GM13976 (cell line): ENCODE data around the gene KRT86.

Experiments
- DNase-seq: peaks from one replicate; pipeline ENCODE4 v3.0.0; 2012; ENCODE audit warnings: low spot score
- in situ Hi-C: fragments of 300-500 bp; cut with MboI; formaldehyde crosslinking; loops from one replicate; pipeline ENCODE4 v1.12.0; 2022; ENCODE audit warnings: low sequenced_read_pairs, mixed read lengths, inconsistent platforms; ENCODE audit not compliant: unreplicated experiment
- TF ChIP-seq, protein P1 (sequence below): IDR thresholded peaks from 2 replicates; pipeline ENCODE4 v1.5.1; 2012; ENCODE audit warnings: borderline replicate concordance, mild to moderate bottlenecking; ENCODE audit not compliant: insufficient read depth; ENCODE audit errors: extremely low read depth, missing control alignments, control extremely low read depth

KRT86 gene

DNA sequence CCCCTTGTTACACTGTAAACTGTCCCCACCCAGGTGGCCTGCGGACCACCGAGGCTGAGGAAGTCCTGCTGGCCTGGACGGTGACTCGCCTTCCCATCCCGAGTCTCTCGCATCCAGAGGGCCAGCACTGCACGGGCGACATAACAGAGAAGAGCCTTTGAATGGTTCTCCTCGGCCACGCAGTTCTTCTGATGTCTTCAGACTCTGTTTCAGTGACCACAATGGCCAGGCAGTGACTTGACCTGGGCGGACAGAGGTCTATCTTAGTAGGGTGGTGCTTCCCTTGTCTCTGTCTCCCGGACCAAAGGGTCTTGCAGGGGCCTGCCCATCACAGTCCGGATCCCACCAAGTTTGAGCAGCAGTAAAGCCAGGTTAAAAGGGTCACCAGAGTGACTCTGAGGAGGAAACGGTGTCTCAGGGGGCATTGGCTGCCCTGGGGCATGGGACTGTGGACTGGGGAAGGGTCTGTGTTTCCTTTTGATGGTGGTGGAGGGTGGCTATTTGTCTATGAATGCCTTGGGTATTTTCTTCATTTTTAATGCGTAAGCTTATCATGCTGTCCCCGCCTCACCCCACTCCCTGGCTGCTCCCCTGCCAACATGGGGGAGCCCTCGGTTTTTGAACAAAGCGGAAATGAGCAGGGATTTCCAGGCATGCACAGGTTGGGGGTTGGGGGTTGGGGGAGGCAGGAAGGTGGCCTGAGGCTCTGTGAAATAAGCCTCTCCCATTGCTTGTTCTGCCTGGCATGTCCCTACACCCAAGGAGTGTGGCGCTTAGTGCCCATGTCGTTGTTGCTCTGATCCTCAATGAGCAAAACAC is 82.5 kb downstream of the KRT86 start:
- in situ Hi-C loops = no loop called here
- DNase-seq = no peak
- TF ChIP-seq, protein P1, sequence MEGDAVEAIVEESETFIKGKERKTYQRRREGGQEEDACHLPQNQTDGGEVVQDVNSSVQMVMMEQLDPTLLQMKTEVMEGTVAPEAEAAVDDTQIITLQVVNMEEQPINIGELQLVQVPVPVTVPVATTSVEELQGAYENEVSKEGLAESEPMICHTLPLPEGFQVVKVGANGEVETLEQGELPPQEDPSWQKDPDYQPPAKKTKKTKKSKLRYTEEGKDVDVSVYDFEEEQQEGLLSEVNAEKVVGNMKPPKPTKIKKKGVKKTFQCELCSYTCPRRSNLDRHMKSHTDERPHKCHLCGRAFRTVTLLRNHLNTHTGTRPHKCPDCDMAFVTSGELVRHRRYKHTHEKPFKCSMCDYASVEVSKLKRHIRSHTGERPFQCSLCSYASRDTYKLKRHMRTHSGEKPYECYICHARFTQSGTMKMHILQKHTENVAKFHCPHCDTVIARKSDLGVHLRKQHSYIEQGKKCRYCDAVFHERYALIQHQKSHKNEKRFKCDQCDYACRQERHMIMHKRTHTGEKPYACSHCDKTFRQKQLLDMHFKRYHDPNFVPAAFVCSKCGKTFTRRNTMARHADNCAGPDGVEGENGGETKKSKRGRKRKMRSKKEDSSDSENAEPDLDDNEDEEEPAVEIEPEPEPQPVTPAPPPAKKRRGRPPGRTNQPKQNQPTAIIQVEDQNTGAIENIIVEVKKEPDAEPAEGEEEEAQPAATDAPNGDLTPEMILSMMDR = no peak
